Subcutaneous adipose tissue (tissue), 4 donors: ENCODE data around the gene ORC6. TPM values are rescaled to one million over a fixed set of nuclear protein-coding genes. Genes with fewer than 3 reads are reported as not detected.

Experiments used
- CTCF ChIP-seq: fragments of 450-650 bp; IDR thresholded peaks from one replicate; pipeline ENCODE4 v1.5.1; 2016; ENCODE audit warnings: low read depth, mild to moderate bottlenecking, control low read depth, antibody characterized with exemption, moderate library complexity
- total RNA-seq, 4 donors: library from RNA; depleted of rRNA; stranded (reverse); fragments of >200 nt; gene quantifications; one replicate each; pipeline ENCODE4 v1.1.0, GENCODE V29; 2016

Gene ORC6
- total RNA-seq, 4 donors from 2014 or later, result 1.1 to 2.4 (median 2.0) TPM

GRCh38 chr16:46727630-46728029 is 38.2 kb downstream of the ORC6 start:
- TF ChIP-seq CTCF, result no peak

GRCh38 chr16:46728806-46729205 is 39.3 kb downstream of the ORC6 start:
- no peak for TF ChIP-seq CTCF

- no peak for TF ChIP-seq CTCF
Measured at GRCh38 chr16:46729326-46729995, 40.0 kb downstream of the ORC6 start.

GRCh38 chr16:46730126-46730525 is 40.7 kb downstream of the ORC6 start:
- no peak for TF ChIP-seq CTCF

GRCh38 chr16:46730801-46731690 is 41.6 kb downstream of the ORC6 start:
- no peak for TF ChIP-seq CTCF

GRCh38 chr16:46731691-46732555 is 42.5 kb downstream of the ORC6 start:
- no peak for TF ChIP-seq CTCF
